GM12878 (cell line): ENCODE data around the gene UGGT1. TPM values are rescaled to one million over a fixed set of nuclear protein-coding genes. Genes with fewer than 3 reads are reported as not detected.

Source experiments
- ASH2L ChIP-seq: fragments of 300-600, 200-600 bp; sonication (generic); IDR thresholded peaks from 2 replicates; pipeline ENCODE4 v1.6.1; 2017; ENCODE audit warnings: low read depth, mild to moderate bottlenecking, borderline replicate concordance
- ATF7 ChIP-seq: fragments of 450-650 bp; IDR thresholded peaks from 2 replicates; pipeline ENCODE4 v1.6.1; 2016; ENCODE audit warnings: low read depth, mild to moderate bottlenecking
- BRCA1 ChIP-seq: IDR thresholded peaks from 2 replicates; pipeline ENCODE4 v1.6.1; 2011; ENCODE audit warnings: low read depth, low read length, improper control_type of control experiment
- CTCF ChIP-seq, 3 experiments: IDR thresholded peaks in 2 of 3; conservative IDR thresholded peaks in 1 of 3; 2 replicates each; pipeline ENCODE4 v1.5.1; 2011; ENCODE audit warnings: low read depth in 3 of 3, low read length in 3 of 3, mild to moderate bottlenecking in 3 of 3, control low read depth in 2 of 3, moderate library complexity in 2 of 3, inconsistent platforms in 1 of 3, mixed read lengths in 1 of 3; ENCODE audit not compliant: control insufficient read depth in 2 of 3, insufficient read depth in 1 of 3; ENCODE audit errors: extremely low read depth in 1 of 3
- GATAD2B ChIP-seq: fragments of 450-650 bp; conservative IDR thresholded peaks from 2 replicates; pipeline ENCODE4 v1.6.1; 2017; ENCODE audit warnings: low read depth, mild to moderate bottlenecking, moderate library complexity
- HDAC6 ChIP-seq: fragments of 200-600 bp; sonication (generic); IDR thresholded peaks from one replicate; pipeline ENCODE4 v1.8.0; 2017; ENCODE audit warnings: antibody characterized with exemption; ENCODE audit not compliant: unreplicated experiment
- IRF3 ChIP-seq: fragments of 450-650 bp; IDR thresholded peaks from 2 replicates; pipeline ENCODE4 v1.6.1; 2014; ENCODE audit warnings: mild to moderate bottlenecking
- MEF2B ChIP-seq: fragments of 450-650 bp; IDR thresholded peaks from 2 replicates; pipeline ENCODE4 v1.6.1; 2018; ENCODE audit warnings: mild to moderate bottlenecking, moderate library complexity; ENCODE audit not compliant: partially characterized antibody, poor library complexity, severe bottlenecking
- NKRF ChIP-seq: fragments of 450-650 bp; conservative IDR thresholded peaks from 2 replicates; pipeline ENCODE4 v1.6.1; 2017; ENCODE audit warnings: mild to moderate bottlenecking, moderate library complexity
- POLR2AphosphoS2 ChIP-seq: IDR thresholded peaks from 2 replicates; pipeline ENCODE4 v1.6.1; 2011; ENCODE audit warnings: low read depth, mild to moderate bottlenecking, low read length, improper control_type of control experiment, moderate library complexity
- RFX5 ChIP-seq: IDR thresholded peaks from 2 replicates; pipeline ENCODE4 v1.6.1; 2011; ENCODE audit warnings: low read depth, low read length, improper control_type of control experiment
- SIX5 ChIP-seq: IDR thresholded peaks from 2 replicates; pipeline ENCODE4 v1.6.1; 2011; ENCODE audit warnings: mild to moderate bottlenecking, low read depth, low read length, moderate library complexity; ENCODE audit not compliant: severe bottlenecking
- SMAD1 ChIP-seq: fragments of 450-650 bp; IDR thresholded peaks from 2 replicates; pipeline ENCODE4 v1.6.1; 2018; ENCODE audit warnings: mild to moderate bottlenecking, low read depth; ENCODE audit not compliant: partially characterized antibody
- SUPT20H ChIP-seq: IDR thresholded peaks from 2 replicates; pipeline ENCODE4 v1.6.1; 2011; ENCODE audit warnings: low read depth, mild to moderate bottlenecking, low read length, moderate library complexity, borderline replicate concordance; ENCODE audit not compliant: control insufficient read depth
- SUZ12 ChIP-seq: fragments of 200-600 bp; sonication (generic); IDR thresholded peaks from one replicate; pipeline ENCODE4 v1.6.1; 2018; ENCODE audit warnings: antibody characterized with exemption, mild to moderate bottlenecking; ENCODE audit not compliant: unreplicated experiment
- TAF1 ChIP-seq: IDR thresholded peaks from 2 replicates; pipeline ENCODE4 v1.6.1; 2011; ENCODE audit warnings: mild to moderate bottlenecking, low read depth, low read length, borderline replicate concordance
- TBL1XR1 ChIP-seq: IDR thresholded peaks from 2 replicates; pipeline ENCODE4 v1.6.1; 2012; ENCODE audit warnings: low read depth, low read length, improper control_type of control experiment
- ZBED1 ChIP-seq: IDR thresholded peaks from 2 replicates; pipeline ENCODE4 v1.6.1; 2016; ENCODE audit warnings: borderline replicate concordance
- ZNF217 ChIP-seq: fragments of 450-650 bp; IDR thresholded peaks from 2 replicates; pipeline ENCODE4 v1.6.1; 2017; ENCODE audit warnings: antibody characterized with exemption, mild to moderate bottlenecking
- ZNF274 ChIP-seq: IDR thresholded peaks from one replicate; pipeline ENCODE4 v1.8.0; 2011; ENCODE audit not compliant: insufficient read length, insufficient read depth
- polyA plus RNA-seq, 11 experiments: library from polyadenylated mRNA; depleted of rRNA in 4 of 11; unstranded in 6 of 11; stranded (reverse) in 5 of 11; fragments of >200 nt; fragmentation: Nextera tagmentation in 4 of 11; fragmentation: Illumina TruSeq in 1 of 11; extraction: Ambion mirVana in 4 of 11; extraction: Trizol in 1 of 11; gene quantifications; 1 replicate in 1 of 11; 2 replicates in 10 of 11; pipeline versions ENCODE4 v1.2.1 to v1.2.3, GENCODE V29; 2011 to 2016; ENCODE audit warnings: inconsistent platforms in 2 of 11, missing spikeins in 2 of 11, low read depth in 1 of 11
- total RNA-seq, 4 experiments: library from RNA; depleted of rRNA in 3 of 4; stranded (reverse); fragments of >200 nt in 3 of 4; fragmentation: Illumina TruSeq in 1 of 4; extraction: Trizol in 1 of 4; gene quantifications; 2 replicates each; pipeline versions ENCODE4 v1.2.1 to v1.2.3, GENCODE V29; 2013 to 2021
- TF ChIP-seq, protein P1 (sequence below): fragments of 450-650 bp; IDR thresholded peaks from 2 replicates; pipeline ENCODE4 v1.6.1; 2016; ENCODE audit warnings: mild to moderate bottlenecking

The UGGT1 gene
- total and polyA plus RNA-seq, 10 of the 15 experiments (the other 5 are each of a cell fraction or from before 2014, with no cell fraction given): 4.1 to 49.8 (median 28.5) TPM

DNA sequence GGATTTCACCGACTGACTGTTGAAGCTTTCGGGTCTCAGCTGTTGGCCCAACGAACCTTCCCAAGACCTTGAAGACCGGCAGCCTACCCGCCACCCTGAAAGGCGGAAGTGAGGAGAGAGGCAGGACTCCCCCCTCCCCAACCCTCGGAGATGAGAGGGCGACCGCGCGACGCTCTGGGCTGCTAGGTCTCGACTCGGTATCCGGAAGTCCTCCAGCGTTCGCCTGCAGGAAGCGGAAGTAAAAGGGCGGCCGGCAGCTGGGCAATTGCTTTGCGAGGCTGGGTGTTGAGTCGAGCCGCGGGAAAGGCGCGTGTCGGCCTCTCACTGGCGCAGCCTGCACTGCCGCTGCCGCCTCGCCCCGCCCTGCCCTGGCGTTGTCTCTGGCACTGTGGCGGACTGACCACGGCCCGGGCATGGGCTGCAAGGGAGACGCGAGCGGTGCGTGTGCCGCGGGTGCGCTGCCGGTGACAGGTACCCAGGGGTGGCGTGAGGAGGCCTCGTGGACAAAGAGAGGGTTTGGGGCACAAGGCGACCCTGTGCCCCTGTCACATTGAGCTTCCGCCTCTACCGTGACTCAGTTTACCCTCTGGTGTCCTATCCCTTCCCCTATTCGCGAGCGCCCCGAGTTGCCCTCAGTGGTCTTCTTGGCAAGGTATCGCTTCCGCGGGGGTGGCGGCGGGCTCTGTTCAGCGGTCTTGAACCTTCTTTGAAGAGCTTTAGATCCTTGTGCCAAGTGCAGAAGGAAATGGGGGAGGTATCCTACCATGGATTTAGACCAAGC lies at the start of gene UGGT1 (continued):
- TF ChIP-seq MEF2B (no peak), ZBED1 (no peak), IRF3 (no peak), SMAD1 (peak; percentile 92), POLR2AphosphoS2 (peak; percentile 92), TBL1XR1 (0 out of 2 replicates have a peak, but pooled peaks have one; percentile 37), CTCF (IDR thresholded peaks at IDR 0.05 in 2 of 3, conservative IDR thresholded peaks at IDR 0.05 in 1 of 3; ENCODE audit: control insufficient read depth in 2 of 3, extremely low read depth in 1 of 3, insufficient read depth in 1 of 3, low read depth in 3 of 3, low read length in 3 of 3) (no peak), SIX5 (peak; percentile 52), SUZ12 (no peak), GATAD2B (peak; percentile 89; the same call in 1 of the 2 replicates), SUPT20H (no peak), TAF1 (peak; percentile 88), ASH2L (0 out of 2 replicates have a peak, but pooled peaks have one; percentile 20), ZNF274 (no peak), RFX5 (no peak), NKRF (peak; percentile 98), ATF7 (peak; percentile 46; the same call in 1 of the 2 replicates), ZNF217 (no peak), HDAC6 (peak; percentile 48), BRCA1 (no peak)
- TF ChIP-seq, protein P1, sequence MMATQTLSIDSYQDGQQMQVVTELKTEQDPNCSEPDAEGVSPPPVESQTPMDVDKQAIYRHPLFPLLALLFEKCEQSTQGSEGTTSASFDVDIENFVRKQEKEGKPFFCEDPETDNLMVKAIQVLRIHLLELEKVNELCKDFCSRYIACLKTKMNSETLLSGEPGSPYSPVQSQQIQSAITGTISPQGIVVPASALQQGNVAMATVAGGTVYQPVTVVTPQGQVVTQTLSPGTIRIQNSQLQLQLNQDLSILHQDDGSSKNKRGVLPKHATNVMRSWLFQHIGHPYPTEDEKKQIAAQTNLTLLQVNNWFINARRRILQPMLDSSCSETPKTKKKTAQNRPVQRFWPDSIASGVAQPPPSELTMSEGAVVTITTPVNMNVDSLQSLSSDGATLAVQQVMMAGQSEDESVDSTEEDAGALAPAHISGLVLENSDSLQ: peak; percentile 44; the same call in 1 of the 2 replicates
